Raji (cell line): ENCODE data around the gene RNASEH1.

Experiments
- POLR2A ChIP-seq: IDR thresholded peaks from 2 replicates; pipeline ENCODE4 v1.6.1; 2011; ENCODE audit warnings: low read depth, low read length, control low read depth; ENCODE audit not compliant: insufficient read depth

The RNASEH1 gene

DNA sequence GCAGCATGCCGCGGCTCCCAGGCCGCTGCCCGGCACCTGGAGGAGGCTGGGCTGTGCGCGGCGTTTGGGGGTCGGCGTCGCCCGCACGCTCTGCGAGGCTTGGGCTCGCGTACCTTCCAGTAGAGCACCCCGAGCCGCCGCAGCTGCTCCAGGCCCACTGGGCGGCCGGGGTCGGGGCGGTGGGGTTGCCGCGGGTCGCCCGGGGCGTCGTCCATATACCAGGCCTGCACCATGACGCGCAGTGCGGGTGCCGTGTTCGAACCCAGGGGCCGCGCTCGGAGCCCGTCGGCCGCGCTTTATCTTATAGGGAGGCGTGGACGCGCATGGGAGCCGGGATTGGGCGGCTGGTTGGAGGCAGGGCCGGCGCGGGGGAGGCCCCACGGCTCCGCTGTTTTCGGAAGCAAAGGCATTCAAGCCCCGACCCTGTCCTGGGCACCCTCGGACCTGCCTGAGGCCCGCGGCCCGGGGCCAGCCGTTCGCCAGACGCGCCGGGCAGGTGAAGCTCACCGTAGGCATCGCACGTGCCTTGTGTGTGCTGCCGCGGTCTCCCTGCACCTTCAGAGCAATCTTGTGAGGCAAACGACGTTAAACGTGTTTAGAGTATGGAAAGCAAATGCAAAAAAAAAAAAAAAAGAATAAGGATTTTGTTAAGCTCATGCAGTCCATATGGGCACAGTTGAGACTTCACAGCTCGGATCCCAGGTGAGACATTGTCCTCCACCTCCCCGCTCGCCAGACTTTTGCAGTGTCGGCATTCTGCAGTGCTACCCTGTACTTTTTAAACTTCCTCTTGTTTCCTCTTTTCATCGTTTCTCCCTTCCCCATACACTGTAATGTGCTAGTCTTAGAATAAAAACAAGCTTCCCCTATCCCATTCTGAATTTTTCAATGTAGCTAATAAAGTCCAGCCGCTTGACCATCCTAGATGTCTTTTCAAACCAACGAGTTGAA, 38.6 kb downstream of the RNASEH1 start, which contains the start of gene ADI1:
Gene ADI1 (minus strand): TSS at position 277 of the 951 bp plus-strand sequence. CDS start 44 bp downstream, at position 233.
- peak; percentile 88 for TF ChIP-seq POLR2A

- peak; percentile 89 for TF ChIP-seq POLR2A
These were observed 39.5 kb downstream of the RNASEH1 start for GRCh38 chr2:3518496-3519254.

- TF ChIP-seq POLR2A: no peak
These were observed 40.1 kb downstream of the RNASEH1 start for GRCh38 chr2:3517948-3518495.

DNA sequence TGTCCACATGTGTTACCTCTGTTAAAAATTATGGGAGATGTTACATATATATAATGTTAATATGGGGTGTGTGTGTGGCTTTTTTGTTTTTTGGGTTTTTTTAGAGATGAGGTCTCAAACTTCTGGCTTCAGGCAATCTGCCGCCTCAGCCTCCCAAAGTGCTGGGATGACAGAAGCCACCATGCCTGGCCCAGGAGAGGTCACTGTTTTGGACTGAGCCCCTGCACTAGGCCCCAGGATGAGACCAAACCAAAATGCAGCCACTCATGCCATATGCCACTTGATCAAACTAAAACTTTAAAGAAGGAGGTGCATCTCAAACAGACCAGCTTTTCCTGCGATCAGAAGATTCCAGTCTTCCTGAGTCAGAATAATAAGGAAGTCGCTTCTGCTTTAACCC, 41.3 kb downstream of the RNASEH1 start:
- no peak for TF ChIP-seq POLR2A

DNA sequence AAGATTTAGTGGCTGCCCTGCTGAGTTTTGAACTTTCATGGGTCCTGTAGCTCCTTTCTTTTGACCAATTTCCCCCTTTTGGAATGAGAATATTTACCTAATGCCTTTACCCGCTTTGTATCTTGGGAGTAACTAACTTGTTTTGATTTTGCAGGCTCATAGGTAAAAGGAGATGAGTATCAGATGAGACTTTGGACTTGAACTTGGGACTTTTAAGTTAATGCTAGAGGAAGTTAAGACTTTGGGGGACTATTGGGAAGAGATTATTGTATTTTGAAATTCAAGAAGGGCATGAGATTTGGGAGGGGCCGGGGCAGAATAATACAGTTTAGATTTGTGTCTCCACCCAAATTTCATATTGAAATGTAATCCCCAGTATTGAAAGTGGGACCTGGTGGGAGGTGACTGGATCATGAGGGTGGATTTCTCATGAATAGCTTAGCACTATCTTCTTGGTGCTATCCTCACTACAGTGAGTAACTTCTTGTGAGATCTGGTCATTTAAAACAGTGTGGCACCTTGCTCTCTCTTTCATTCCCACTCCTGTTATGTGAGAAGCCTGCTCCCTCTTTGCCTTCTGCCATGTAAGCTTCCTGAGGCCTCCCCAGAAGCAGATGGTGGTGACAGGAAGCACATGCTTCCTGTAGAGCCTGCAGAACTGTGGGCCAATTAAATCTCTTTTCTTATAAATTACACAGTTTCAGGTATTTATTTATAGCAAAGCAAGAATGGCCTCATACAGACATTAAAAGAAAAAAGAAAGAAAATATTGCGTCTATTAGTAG, 44.9 kb downstream of the RNASEH1 start:
- no peak for TF ChIP-seq POLR2A

- TF ChIP-seq POLR2A: no peak
These were observed 46.0 kb downstream of the RNASEH1 start for GRCh38 chr2:3512086-3512485.

GRCh38 chr2:3505771-3506170, 52.4 kb downstream of the RNASEH1 start:
- TF ChIP-seq POLR2A: no peak

DNA sequence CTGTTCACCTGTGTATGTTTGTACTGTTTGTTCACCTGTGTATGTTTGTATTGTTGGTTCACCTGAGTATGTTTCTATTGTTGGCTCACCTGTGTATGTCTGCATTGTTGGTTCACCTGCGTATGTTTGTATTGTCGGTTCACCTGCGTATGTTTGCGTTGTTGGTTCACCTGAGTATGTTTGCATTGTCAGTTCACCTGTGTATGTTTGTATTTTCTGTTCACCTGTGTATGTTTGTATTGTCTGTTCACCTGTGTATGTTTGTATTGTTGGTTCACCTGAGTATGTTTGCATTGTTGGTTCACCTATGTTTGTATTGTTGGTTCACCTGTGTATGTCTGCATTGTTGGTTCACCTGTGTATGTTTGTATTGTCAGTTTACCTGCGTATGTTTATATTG, 53.4 kb downstream of the RNASEH1 start:
- TF ChIP-seq POLR2A: no peak

DNA sequence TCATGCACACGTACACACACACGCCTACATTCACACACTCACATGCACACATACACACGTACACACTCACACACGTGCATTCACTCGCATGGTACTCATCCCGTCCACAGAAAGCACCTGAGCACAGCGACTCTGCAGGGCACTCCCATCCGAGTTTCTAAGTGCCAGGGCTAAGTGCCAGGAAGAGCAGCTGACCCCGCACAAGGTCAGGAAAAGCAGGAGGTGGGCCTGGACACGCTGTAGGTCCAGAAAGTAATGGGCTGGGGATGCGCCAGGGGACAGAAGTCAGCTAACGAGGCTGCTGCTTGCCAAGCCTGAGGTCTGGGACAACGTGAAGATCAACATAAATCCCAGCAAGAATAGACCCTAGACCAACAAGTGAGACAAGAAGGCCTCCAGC, 54.6 kb downstream of the RNASEH1 start:
- TF ChIP-seq POLR2A: no peak

- TF ChIP-seq POLR2A: no peak
These were observed 55.1 kb downstream of the RNASEH1 start for GRCh38 chr2:3503046-3503445.

DNA sequence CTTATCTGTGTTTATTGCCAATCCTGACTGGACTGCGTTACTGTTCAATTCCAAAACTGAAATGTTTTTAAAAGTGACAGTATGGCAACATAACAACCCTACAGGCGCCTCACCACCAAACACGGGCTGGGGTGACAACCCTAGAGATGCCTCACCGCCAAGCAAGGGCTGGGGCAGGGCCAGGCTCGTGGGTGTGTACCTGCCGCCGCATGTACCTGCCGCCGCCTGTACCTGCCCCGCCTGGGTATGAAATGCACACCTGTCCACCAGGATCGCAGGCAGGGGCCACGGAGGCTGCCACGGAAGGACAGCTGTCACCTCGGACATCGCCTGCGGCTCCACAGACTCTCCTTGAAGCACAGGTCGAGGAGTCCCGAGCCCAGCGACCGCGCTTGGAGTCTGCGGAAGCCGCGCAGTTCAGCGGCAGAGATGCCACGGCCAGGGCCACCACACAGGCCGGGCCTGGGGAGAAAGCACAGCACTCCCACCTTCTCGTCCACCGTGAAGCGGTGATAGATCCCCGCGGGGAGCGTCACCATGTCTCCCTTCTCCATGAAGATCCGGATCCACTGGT, 57.7 kb downstream of the RNASEH1 start:
- TF ChIP-seq POLR2A: no peak

GRCh38 chr2:3498783-3499394, 59.2 kb downstream of the RNASEH1 start:
- no peak for TF ChIP-seq POLR2A
